HepG2 (cell line): ENCODE data around the gene MYO5B. TPM values are rescaled to one million over a fixed set of nuclear protein-coding genes. Genes with fewer than 3 reads are reported as not detected.
A peak's percentile ranks its signal among the peaks of the same experiment; 100 is the strongest.

Experiments
- ARNT2 ChIP-seq: sonication (generic); formaldehyde crosslinking; IDR thresholded peaks from 2 replicates; pipeline ENCODE4 v1.8.0; 2022; ENCODE audit warnings: mild to moderate bottlenecking, low read depth, missing genetic modification reagents, moderate library complexity
- CREM ChIP-seq, 2 experiments: sonication (generic) in 1 of 2; formaldehyde crosslinking in 1 of 2; IDR thresholded peaks; 2 replicates each; pipeline versions ENCODE4 v1.4.0 to v1.6.1; 2016 to 2020; ENCODE audit warnings: antibody characterized with exemption in 1 of 2, mild to moderate bottlenecking in 1 of 2, missing genetic modification reagents in 1 of 2
- DMAP1 ChIP-seq: IDR thresholded peaks from 2 replicates; pipeline ENCODE4 v1.6.1; 2016
- HIVEP1 ChIP-seq: sonication (generic); formaldehyde crosslinking; IDR thresholded peaks from 2 replicates; pipeline ENCODE4 v1.4.0; 2020; ENCODE audit warnings: mild to moderate bottlenecking, missing genetic modification reagents
- MYNN ChIP-seq: sonication (generic); formaldehyde crosslinking; IDR thresholded peaks from 2 replicates; pipeline ENCODE4 v1.4.0; 2020; ENCODE audit warnings: mild to moderate bottlenecking, low read depth, missing genetic modification reagents
- NFKB2 ChIP-seq: sonication (generic); formaldehyde crosslinking; IDR thresholded peaks from 2 replicates; pipeline ENCODE4 v1.4.0; 2020; ENCODE audit warnings: missing genetic modification reagents, borderline replicate concordance
- POGZ ChIP-seq: sonication (generic); formaldehyde crosslinking; IDR thresholded peaks from 2 replicates; pipeline ENCODE4 v1.4.0; 2020; ENCODE audit warnings: mild to moderate bottlenecking, missing genetic modification reagents
- RELA ChIP-seq: sonication (generic); formaldehyde crosslinking; IDR thresholded peaks from 2 replicates; pipeline ENCODE4 v1.4.0; 2020; ENCODE audit warnings: missing genetic modification reagents
- SAFB2 ChIP-seq: sonication (generic); formaldehyde crosslinking; IDR thresholded peaks from 2 replicates; pipeline ENCODE4 v1.5.1; 2020; ENCODE audit warnings: missing genetic modification reagents, low read depth, mild to moderate bottlenecking, borderline replicate concordance
- SALL2 ChIP-seq: sonication (generic); formaldehyde crosslinking; IDR thresholded peaks from 2 replicates; pipeline ENCODE4 v1.8.1; 2023; ENCODE audit warnings: mild to moderate bottlenecking, missing genetic modification reagents, inconsistent platforms
- TARDBP ChIP-seq: sonication (generic); formaldehyde crosslinking; IDR thresholded peaks from 2 replicates; pipeline ENCODE4 v1.8.0; 2022; ENCODE audit warnings: mild to moderate bottlenecking, missing genetic modification reagents
- ZFP37 ChIP-seq: sonication (generic); formaldehyde crosslinking; IDR thresholded peaks from 2 replicates; pipeline ENCODE4 v1.4.0; 2020; ENCODE audit warnings: missing genetic modification reagents, borderline replicate concordance
- ZNF235 ChIP-seq: sonication (generic); formaldehyde crosslinking; IDR thresholded peaks from 2 replicates; pipeline ENCODE4 v1.8.1; 2023; ENCODE audit warnings: mild to moderate bottlenecking, missing genetic modification reagents, borderline replicate concordance
- ZNF251 ChIP-seq: sonication (generic); formaldehyde crosslinking; IDR thresholded peaks from 2 replicates; pipeline ENCODE4 v1.9.0; 2021; ENCODE audit warnings: mild to moderate bottlenecking, missing genetic modification reagents
- ZNF329 ChIP-seq: sonication (generic); formaldehyde crosslinking; IDR thresholded peaks from 2 replicates; pipeline ENCODE4 v1.9.0; 2021; ENCODE audit warnings: low read depth, mild to moderate bottlenecking, missing genetic modification reagents
- ZNF350 ChIP-seq: sonication (generic); formaldehyde crosslinking; IDR thresholded peaks from 2 replicates; pipeline ENCODE4 v1.4.0; 2020; ENCODE audit warnings: mild to moderate bottlenecking, low read depth, missing genetic modification reagents, borderline replicate concordance
- ZNF484 ChIP-seq: sonication (generic); formaldehyde crosslinking; IDR thresholded peaks from 2 replicates; pipeline ENCODE4 v1.5.1; 2020; ENCODE audit warnings: mild to moderate bottlenecking, low read depth, missing genetic modification reagents, borderline replicate concordance
- ZNF678 ChIP-seq: sonication (generic); formaldehyde crosslinking; IDR thresholded peaks from 2 replicates; pipeline ENCODE4 v1.4.0; 2020; ENCODE audit warnings: mild to moderate bottlenecking, missing genetic modification reagents
- ZNF780A ChIP-seq: sonication (generic); formaldehyde crosslinking; IDR thresholded peaks from 2 replicates; pipeline ENCODE4 v1.8.0; 2022; ENCODE audit warnings: mild to moderate bottlenecking, missing genetic modification reagents, moderate library complexity
- ZSCAN12 ChIP-seq: sonication (generic); formaldehyde crosslinking; IDR thresholded peaks from 2 replicates; pipeline ENCODE4 v1.9.0; 2021; ENCODE audit warnings: mild to moderate bottlenecking, missing genetic modification reagents
- polyA plus RNA-seq, 8 experiments: library from polyadenylated mRNA; depleted of rRNA in 3 of 8; stranded (reverse) in 7 of 8; unstranded in 1 of 8; fragments of >200 nt; fragmentation: Illumina TruSeq in 4 of 8; extraction: Trizol in 4 of 8; gene quantifications; 2 replicates each; pipeline versions ENCODE4 v1.2.1 to v1.2.3, GENCODE V29; 2011 to 2016; ENCODE audit warnings: low read depth in 4 of 8, missing spikeins in 1 of 8, mixed read lengths in 1 of 8; ENCODE audit not compliant: insufficient read depth in 1 of 8
- total RNA-seq, 5 experiments: library from RNA; depleted of rRNA; stranded (reverse); fragments of >200 nt; fragmentation: Illumina TruSeq; extraction: Trizol; gene quantifications; 2 replicates each; pipeline ENCODE4 v1.2.3, GENCODE V29; 2016; ENCODE audit warnings: low read depth in 1 of 5
- TF ChIP-seq, protein P1 (sequence below): sonication (generic); formaldehyde crosslinking; IDR thresholded peaks from 2 replicates; pipeline ENCODE4 v1.8.0; 2022; ENCODE audit warnings: mild to moderate bottlenecking, missing genetic modification reagents; ENCODE audit not compliant: insufficient replicate concordance
- TF ChIP-seq, protein P2 (sequence below): sonication (generic); formaldehyde crosslinking; IDR thresholded peaks from 2 replicates; pipeline ENCODE4 v1.8.0; 2022; ENCODE audit warnings: mild to moderate bottlenecking, missing genetic modification reagents, moderate library complexity
- TF ChIP-seq, protein P3 (sequence below): sonication (generic); formaldehyde crosslinking; conservative IDR thresholded peaks from 2 replicates; pipeline ENCODE4 v1.8.0; 2022; ENCODE audit warnings: missing genetic modification reagents
- TF ChIP-seq, protein P4 (sequence below): sonication (generic); formaldehyde crosslinking; IDR thresholded peaks from 2 replicates; pipeline ENCODE4 v1.4.0; 2020; ENCODE audit warnings: missing genetic modification reagents, borderline replicate concordance

Gene MYO5B
- total and polyA plus RNA-seq, 2 of the 13 experiments (the other 11 are each of a cell fraction or from before 2014, with no cell fraction given): 13.1 to 24.0 TPM

- TF ChIP-seq, protein P1, sequence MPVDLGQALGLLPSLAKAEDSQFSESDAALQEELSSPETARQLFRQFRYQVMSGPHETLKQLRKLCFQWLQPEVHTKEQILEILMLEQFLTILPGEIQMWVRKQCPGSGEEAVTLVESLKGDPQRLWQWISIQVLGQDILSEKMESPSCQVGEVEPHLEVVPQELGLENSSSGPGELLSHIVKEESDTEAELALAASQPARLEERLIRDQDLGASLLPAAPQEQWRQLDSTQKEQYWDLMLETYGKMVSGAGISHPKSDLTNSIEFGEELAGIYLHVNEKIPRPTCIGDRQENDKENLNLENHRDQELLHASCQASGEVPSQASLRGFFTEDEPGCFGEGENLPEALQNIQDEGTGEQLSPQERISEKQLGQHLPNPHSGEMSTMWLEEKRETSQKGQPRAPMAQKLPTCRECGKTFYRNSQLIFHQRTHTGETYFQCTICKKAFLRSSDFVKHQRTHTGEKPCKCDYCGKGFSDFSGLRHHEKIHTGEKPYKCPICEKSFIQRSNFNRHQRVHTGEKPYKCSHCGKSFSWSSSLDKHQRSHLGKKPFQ (CRISPR knock-in tag): peak; percentile 38
- TF ChIP-seq ZNF251 (CRISPR knock-in tag) (no peak), ZSCAN12 (CRISPR knock-in tag) (peak; percentile 73; the same call in 1 of the 2 replicates), RELA (CRISPR knock-in tag) (no peak), CREM (IDR thresholded peaks at IDR 0.05) (no peak), CREM (CRISPR knock-in tag; IDR thresholded peaks at IDR 0.05) (no peak), DMAP1 (peak; percentile 49), NFKB2 (CRISPR knock-in tag) (no peak; the same call in 1 of the 2 replicates), MYNN (no peak), ZNF780A (CRISPR knock-in tag) (no peak), ZNF329 (CRISPR knock-in tag) (no peak), ARNT2 (CRISPR knock-in tag) (no peak), ZNF235 (CRISPR knock-in tag) (peak; percentile 42; the same call in 1 of the 2 replicates), TARDBP (no peak; the same call in 1 of the 2 replicates), POGZ (peak; percentile 67), ZNF678 (CRISPR knock-in tag) (no peak), SALL2 (CRISPR knock-in tag) (peak; percentile 63), ZFP37 (CRISPR knock-in tag) (no peak), ZNF484 (CRISPR knock-in tag) (0 out of 2 replicates have a peak, but pooled peaks have one; percentile 69), HIVEP1 (CRISPR knock-in tag) (no peak; the same call in none of the 2 replicates), SAFB2 (CRISPR knock-in tag) (peak; percentile 25; the same call in 1 of the 2 replicates), ZNF350 (no peak; the same call in 1 of the 2 replicates)
- TF ChIP-seq, protein P2, sequence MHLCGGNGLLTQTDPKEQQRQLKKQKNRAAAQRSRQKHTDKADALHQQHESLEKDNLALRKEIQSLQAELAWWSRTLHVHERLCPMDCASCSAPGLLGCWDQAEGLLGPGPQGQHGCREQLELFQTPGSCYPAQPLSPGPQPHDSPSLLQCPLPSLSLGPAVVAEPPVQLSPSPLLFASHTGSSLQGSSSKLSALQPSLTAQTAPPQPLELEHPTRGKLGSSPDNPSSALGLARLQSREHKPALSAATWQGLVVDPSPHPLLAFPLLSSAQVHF (CRISPR knock-in tag): no peak
- TF ChIP-seq, protein P3, sequence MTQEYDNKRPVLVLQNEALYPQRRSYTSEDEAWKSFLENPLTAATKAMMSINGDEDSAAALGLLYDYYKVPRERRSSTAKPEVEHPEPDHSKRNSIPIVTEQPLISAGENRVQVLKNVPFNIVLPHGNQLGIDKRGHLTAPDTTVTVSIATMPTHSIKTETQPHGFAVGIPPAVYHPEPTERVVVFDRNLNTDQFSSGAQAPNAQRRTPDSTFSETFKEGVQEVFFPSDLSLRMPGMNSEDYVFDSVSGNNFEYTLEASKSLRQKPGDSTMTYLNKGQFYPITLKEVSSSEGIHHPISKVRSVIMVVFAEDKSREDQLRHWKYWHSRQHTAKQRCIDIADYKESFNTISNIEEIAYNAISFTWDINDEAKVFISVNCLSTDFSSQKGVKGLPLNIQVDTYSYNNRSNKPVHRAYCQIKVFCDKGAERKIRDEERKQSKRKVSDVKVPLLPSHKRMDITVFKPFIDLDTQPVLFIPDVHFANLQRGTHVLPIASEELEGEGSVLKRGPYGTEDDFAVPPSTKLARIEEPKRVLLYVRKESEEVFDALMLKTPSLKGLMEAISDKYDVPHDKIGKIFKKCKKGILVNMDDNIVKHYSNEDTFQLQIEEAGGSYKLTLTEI (CRISPR knock-in tag): no peak
- TF ChIP-seq, protein P4, sequence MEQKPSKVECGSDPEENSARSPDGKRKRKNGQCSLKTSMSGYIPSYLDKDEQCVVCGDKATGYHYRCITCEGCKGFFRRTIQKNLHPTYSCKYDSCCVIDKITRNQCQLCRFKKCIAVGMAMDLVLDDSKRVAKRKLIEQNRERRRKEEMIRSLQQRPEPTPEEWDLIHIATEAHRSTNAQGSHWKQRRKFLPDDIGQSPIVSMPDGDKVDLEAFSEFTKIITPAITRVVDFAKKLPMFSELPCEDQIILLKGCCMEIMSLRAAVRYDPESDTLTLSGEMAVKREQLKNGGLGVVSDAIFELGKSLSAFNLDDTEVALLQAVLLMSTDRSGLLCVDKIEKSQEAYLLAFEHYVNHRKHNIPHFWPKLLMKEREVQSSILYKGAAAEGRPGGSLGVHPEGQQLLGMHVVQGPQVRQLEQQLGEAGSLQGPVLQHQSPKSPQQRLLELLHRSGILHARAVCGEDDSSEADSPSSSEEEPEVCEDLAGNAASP: no peak; the same call in 1 of the 2 replicates
Observed at GRCh38 chr18:49813319-49814146, 381.4 kb downstream of the MYO5B start, which contains the start of gene ACAA2 (continued).
